SIG-M5 treated with dmso at 0.1 percent for 504 hours (cell line): ENCODE results near the gene COLEC12.
A peak's percentile ranks its signal among the peaks of the same experiment; 100 is the strongest.
"Not testable (repeated sequence)": the region's sequence is repeated elsewhere in the genome, so short reads cannot be mapped to it uniquely, and the experiment has no call there.

Experiments used
- DNase-seq: peaks from one replicate; lab custom pipeline; 2025; ENCODE audit not compliant: unreplicated experiment; lab: John Stamatoyannopoulos, UW

Gene COLEC12

GRCh38 chr18:294566-294965 lies 205.9 kb downstream of the COLEC12 start:
- no peak for DNase-seq

- no peak for DNase-seq
Measured at GRCh38 chr18:293536-293935, 207.0 kb downstream of the COLEC12 start.

- no peak for DNase-seq
Measured at GRCh38 chr18:292271-292670, 208.2 kb downstream of the COLEC12 start.

GRCh38 chr18:289970-290369 lies 210.5 kb downstream of the COLEC12 start:
- DNase-seq, result not testable (repeated sequence)

- DNase-seq, result no peak
Measured at GRCh38 chr18:289026-289425, 211.5 kb downstream of the COLEC12 start.

- peak; percentile 15 for DNase-seq
Measured at GRCh38 chr18:286515-287310, 213.8 kb downstream of the COLEC12 start.

- DNase-seq, result no peak
Measured at GRCh38 chr18:285817-286216, 214.7 kb downstream of the COLEC12 start.

GRCh38 chr18:275486-275885 lies 225.0 kb downstream of the COLEC12 start:
- DNase-seq, result no peak

- DNase-seq, result no peak
Measured at GRCh38 chr18:274313-274712, 226.2 kb downstream of the COLEC12 start.

- no peak for DNase-seq
Measured at GRCh38 chr18:273525-273924, 227.0 kb downstream of the COLEC12 start.

- DNase-seq, result no peak
Measured at GRCh38 chr18:272650-273049, 227.9 kb downstream of the COLEC12 start.

- DNase-seq, result no peak
Measured at GRCh38 chr18:269480-270095, 230.9 kb downstream of the COLEC12 start.

- peak; percentile 89 for DNase-seq
Measured at GRCh38 chr18:267688-268552, 232.6 kb downstream of the COLEC12 start, which contains the start of gene THOC1. THOC1 (minus strand) TSS chr18:268047; CDS start chr18:268019, 28 bp downstream.

GRCh38 chr18:267380-267687 lies 233.2 kb downstream of the COLEC12 start:
- DNase-seq, result peak; percentile 43
